Stimulated activated CD8-positive, alpha-beta memory T cell treated with anti-CD3 and anti-CD28 coated beads, Interleukin-12 subunit alpha, Interleukin-12 subunit beta, amount 100 ng/mL, for 24 hours (primary cell): ENCODE results near the gene ZBTB40.

Source experiments
- DNase-seq: peaks from one replicate; pipeline ENCODE4 v3.0.0-alpha.2; 2020; ENCODE audit errors: extremely low read depth

The ZBTB40 gene

DNA sequence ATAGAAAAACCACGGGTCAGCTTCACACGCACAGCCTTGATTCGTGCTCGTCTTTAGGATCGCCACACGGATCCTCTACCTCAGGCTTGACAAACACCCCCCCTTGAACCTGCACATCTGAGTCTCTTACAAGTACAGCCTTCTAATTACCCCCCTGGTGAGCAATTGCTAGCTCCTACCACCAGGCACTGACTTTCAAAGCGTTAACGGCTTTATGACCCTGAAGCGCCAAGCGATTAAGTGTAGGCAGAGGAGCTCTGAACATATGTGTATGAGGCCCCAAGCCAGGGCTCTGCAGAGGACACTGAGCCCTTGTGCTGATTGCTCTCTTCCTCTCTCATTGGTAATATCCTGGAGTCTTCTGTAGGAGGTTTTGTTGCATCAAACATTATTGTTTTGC lies 55.9 kb downstream of the ZBTB40 start:
- DNase-seq = no peak

DNA sequence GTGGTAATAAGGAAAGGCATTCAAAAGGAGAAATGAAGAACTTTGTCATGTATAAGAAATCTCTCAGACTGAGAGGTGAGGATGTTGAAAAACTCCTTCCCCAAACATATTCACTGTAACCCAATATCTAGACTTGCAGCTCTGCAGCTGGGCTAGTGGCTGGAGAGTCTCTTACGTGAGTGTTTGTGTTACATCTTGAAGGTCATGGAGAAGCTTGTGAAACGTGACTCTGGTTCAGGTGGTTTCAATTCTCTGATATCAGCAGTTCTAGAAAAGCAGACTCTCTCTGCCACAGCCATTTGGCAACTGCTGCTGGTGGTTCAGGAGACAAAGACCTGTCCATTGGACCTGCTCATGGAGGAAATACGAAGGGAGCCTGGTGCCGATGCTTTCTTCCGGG lies 56.7 kb downstream of the ZBTB40 start:
- DNase-seq = no peak

DNA sequence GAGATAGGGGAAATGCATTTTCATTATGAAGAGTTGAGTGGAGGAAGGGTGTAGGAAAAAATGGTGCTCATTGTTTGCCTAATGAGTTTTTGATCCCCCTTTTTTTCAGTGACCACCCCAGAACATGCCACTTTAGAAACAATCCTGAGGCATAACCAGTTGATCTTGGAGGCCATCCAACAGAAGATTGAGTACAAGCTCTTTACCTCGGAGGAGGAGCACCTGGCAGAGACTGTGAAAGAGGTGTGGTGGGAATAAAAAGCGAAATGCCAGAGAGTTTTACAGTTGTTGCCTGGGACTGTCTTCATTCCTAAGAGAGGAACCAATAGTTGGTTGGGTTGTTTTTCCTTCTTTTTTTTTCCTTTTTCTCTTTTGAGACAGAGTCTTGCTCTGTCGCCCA lies 57.3 kb downstream of the ZBTB40 start:
- no peak for DNase-seq

DNA sequence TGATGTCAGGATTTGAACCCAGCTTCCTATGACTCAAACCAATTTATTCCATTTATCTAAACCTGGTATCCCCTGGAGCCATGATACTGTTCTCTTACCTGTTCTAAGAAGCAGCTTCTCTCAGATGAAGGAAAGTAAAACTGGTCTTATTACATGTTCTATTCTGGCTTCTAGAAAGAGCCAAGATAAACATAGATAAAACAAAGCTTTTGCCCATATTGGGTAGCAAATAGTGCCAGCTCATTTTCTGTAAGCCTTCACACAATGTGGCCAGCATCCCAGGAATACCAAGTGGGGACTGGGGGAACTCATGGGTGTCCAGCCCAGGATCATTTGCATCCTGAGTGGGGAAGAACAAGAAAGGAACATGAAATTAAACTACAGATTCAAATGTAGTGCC lies 58.2 kb downstream of the ZBTB40 start:
- no peak for DNase-seq

DNA sequence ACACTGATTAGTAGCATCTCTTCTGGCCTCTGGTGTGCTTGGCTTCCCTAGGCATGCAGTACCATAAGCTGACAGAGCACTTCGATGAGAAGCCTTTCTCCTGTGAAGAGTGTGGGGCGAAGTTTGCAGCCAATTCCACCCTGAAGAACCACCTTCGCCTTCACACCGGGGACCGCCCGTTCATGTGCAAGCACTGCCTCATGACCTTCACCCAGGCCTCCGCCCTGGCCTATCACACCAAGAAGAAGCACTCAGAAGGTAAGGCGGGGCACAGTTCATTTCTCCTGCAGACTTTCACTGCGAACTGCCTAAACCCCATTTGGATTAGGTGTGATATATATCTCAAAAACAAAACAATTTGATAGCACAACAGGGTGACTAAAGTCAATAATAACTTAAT lies 61.2 kb downstream of the ZBTB40 start:
- no peak for DNase-seq

DNA sequence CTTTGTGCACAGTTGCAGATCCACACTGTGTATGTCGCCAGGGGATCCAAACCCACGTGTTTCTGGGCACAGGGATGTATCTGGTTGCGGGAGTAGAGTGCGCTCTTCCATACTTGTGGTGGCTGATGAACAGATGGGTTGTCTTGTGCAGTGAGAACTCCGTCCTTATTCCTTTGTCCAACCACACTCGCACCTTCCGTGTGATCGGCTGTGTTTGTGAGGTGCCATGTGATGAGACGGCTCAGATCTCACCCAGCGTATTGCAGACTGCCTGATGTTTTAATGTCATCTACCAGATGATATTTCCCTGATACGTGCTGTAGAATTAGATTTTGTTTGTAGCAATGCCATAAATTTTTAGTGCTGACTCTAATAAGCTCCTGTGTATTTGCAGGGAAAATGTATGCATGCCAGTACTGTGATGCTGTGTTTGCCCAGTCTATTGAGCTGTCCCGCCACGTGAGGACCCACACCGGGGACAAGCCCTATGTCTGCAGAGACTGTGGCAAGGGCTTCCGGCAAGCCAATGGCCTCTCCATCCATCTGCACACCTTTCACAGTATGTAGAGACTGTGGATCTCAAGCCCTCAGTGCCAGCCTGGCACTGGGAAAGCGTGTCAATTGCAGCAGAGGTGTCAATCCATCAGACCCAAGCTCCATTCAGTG lies 65.4 kb downstream of the ZBTB40 start:
- DNase-seq = no peak

DNA sequence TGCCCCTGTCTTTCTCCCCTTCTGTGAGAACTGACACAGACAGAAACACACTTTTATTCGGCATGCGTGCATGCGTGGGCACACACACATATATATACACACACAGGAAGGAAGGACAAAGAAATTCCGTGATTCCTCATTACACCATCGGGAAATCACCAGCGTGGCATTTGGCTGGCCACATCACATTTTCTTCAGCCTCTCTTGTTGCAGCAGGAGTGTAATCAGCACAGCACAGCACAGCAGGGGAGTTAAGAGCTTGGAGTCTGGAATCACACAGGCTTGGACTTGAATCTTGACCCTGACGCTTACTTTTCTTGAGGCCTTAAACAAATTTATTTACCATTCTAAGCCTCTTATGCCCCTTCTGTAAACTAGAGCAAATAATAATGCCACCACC lies 66.3 kb downstream of the ZBTB40 start:
- no peak for DNase-seq

DNA sequence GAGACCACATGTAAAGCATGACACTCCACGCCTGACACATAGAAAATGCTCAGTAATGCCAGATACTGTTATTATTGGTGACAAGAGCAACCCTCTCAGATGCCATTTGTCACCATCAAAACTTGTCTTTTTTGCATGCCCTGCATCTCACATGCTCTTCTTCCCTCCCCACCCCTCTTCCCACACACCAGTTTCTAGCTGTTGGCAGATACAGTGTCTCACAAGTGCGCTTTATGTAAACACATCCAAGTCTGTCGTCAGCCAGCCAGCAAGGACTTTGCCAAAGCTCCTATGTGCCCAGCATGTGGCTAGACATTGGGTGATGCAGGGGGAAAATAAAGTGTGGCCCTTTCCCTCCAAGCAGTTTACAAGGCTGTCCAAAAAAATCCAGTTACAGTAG lies 66.7 kb downstream of the ZBTB40 start:
- DNase-seq = no peak

DNA sequence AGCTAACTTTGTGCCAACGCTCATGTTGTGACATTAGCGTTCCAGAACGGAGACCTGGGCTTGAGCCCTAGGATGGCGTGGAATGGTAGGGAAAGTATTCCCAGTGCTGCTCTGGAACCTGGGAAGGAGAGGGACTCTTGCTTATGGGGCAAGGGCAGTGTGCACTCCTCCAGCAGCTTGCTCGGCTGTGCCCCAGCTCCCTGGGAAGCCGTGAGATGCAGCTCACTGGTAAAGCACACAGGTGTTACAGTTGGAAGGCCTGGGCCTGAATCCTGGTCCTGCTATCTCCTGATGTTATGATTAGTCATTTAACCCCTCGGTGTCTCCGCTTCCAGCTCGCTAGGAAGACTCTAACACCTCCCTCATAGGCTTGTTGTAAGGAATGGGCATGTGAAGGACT lies 69.2 kb downstream of the ZBTB40 start:
- no peak for DNase-seq

DNA sequence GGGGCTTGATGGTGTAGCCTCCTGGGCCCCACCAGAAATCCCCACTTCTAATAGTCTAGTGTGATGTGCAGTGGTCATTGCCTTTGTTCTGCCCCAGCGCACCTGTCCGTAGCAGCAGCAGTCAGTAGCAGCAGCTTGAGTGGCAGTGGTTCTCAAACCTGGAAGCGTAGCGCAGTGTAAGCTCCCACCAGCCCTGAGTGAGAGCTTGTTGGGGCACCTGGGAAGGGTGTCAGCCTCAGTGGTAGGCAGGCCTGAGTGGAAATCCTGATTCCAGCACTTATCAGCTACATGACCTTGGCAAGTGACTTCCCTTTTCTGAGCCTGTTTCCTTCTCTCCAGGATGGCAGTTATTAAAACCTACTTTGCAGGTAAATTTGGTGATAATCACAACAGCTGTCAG lies 70.0 kb downstream of the ZBTB40 start:
- no peak for DNase-seq

DNA sequence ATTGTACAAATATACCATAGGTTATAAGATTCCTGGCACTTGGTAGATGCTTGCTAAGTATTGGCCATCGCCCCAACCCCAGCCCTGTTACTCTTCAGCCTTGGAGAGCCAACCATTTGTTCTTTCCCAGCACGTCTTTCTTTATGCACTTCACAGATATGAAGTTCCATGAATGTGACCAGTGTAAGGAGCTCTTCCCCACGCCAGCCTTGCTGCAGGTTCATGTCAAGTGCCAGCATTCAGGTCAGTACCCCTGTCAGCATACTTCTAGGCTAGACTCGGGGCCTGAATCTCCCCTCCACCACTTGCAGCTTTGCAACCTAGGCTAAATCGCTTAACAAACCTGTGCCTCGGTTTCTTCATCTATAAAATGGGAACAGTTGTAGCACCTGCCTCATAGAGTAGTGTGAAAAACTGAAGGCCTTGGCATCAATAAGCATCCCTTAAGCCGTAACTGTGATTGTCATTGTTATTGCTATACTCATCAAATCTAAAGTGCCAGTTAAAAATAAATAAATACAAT lies 70.6 kb downstream of the ZBTB40 start:
- DNase-seq = no peak

DNA sequence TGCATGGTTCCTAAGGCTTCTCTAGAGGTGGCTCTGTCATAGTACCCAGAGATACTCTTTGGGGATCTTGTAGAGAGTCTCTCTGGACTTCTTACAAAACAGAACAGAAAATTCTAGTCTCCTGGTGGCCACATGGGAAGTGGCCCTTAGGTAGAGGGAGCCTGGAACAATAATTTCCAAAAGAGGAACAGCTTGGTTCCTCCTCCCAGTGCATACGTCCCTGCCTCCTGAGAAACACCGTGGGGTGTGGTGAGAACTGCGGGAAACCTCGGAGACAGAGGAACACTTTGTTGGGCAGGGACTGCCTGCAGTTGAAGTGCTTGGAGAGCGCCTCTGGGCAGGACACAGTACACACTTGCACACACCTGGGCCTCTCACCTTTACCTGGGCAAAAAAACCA lies 72.8 kb downstream of the ZBTB40 start:
- DNase-seq = no peak

DNA sequence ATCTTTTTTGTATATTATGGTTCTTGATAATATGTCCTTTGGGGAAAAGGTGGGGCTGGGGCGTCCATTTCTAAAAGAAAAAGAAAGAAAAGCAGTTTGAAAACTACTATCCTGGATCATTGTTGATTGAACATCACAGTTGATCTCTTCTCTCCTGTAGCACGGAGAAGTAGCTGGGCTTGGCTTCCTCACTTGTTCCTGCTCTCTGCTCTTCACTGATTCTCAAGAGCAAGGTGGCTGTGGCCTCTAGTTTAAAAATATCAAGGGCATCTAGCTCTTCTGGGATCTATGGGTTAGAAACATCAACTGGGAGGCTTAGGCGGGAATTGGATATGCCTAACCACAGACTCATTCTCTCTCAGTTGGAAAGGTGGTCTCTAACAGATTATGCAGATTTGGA lies 73.6 kb downstream of the ZBTB40 start:
- DNase-seq = no peak

DNA sequence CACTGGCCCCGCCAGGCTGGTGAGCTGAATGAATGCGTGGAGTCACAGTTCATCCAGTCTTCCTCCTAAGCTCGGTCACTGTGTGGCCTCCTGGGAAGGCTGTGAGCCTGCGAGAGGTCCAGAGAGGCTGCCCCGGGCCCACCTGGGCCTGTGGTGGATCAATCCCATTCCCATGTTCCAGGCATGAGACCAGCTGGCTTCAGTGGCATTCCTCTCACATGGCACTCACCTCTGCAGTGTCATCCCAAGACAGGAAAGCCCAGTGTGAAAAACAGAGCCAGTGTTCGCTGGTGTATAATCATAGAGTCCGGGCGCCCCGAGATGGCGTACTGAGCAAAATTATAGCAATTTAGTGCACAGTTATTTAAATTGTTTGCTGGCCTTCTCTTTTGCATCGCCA lies 74.0 kb downstream of the ZBTB40 start:
- DNase-seq = no peak

DNA sequence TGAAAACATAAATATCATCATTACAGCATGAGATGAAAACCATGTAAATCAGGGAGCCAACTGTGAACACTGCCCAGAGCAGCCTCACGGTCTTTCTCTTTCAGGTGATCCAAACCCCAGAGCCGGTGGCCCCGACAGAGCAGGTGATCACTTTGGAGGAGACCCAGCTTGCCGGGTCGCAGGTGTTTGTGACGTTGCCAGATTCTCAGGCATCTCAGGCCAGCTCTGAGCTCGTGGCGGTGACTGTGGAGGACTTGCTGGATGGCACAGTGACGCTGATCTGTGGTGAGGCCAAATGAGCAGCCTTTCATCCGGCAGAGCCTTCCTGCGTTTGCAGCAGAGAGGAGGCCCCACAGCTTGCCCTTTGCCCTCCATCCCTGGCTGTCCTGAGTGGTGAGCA lies 74.4 kb downstream of the ZBTB40 start:
- DNase-seq = no peak

DNA sequence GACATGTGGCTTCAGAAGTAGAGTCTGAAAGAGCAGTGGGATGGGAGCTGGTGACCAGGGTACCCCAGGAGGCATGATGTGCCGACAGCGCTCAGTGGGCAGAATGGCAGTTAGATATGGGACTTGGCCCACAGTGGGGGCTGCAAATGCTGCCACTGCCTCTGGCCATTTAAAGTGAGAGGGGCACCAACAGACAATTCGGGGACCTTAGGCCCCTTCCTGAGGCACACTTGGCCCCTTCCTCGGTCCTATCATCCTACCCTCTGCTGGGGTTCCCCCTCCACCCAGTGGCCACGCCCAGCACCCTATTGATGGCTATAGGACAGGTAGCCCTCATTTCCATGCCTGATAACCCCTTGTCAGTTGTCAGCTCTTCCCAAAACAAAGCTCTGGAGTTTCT lies 75.0 kb downstream of the ZBTB40 start:
- DNase-seq = no peak

DNA sequence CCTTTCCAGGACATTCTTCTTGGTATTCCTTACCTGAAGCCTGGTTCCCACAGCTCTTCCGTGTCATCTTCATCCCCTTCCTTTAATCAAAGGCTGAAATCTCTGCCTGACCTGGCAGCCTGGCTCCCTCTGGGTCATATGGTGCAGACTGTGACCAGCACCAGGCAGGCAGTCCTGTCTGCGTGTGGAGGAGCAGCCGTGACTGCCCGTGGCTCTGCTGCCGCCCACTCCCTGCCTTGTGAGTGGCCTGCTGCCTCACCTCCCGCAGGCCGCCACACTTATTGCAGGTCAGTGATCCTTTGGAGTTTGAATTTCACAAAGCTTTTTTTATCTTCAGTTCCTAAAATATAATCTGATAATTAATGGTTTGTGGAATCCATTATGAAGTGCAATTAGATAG lies 75.5 kb downstream of the ZBTB40 start:
- no peak for DNase-seq

DNA sequence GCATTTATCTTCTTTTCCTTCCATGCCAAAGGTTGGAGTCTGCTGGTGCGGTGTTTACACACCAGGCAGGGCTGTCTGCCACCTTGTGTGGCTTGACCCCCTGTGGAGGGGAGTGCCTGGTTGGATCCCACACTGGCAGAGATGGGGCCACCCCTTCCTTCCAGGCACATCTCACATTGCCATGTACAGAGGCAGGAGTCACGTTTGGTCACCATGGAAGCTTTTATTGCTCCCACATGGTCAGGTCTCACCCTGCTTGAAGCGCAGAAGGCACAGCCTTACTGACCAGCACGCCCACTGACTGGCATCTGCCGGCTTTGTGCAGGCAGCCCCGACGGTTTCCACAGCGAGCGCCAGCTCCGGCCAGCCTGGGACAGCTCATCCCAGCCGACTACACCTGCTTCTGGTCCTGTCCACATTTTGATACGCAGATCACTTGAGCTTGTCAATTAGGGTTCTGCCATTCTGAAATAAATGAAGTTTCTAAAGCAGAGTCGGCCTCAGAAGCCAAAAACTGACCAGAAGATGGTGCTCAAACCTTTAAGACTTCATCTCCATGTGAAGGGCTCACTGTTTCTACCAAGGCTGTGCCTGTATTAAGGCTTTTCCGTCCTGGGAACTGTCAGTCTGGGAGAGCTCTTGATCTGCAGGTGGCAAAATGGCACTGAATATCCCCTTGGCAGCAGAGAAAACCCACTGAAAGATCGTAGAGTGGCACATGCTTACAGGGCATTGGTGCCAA lies 76.1 kb downstream of the ZBTB40 start:
- no peak for DNase-seq

DNA sequence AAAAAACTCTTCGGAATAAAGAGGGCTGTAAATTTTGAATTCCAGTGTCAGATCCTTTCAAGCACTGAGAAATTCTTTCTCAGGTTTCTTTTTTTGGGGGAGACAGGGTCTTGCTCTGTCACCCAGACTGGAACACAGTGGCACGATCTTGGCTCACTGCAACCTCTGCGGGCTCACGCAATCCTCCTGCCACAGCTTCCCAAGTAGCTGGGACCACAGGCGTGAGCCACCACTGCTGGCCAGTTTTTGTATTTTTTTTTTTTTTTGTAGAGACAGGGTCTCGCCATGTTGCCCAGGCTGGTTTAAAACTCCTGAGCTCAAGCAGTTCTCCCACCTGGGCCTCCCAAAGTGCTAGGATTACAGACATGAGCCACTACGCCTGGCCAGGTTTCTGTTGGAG lies 76.8 kb downstream of the ZBTB40 start:
- DNase-seq = no peak

DNA sequence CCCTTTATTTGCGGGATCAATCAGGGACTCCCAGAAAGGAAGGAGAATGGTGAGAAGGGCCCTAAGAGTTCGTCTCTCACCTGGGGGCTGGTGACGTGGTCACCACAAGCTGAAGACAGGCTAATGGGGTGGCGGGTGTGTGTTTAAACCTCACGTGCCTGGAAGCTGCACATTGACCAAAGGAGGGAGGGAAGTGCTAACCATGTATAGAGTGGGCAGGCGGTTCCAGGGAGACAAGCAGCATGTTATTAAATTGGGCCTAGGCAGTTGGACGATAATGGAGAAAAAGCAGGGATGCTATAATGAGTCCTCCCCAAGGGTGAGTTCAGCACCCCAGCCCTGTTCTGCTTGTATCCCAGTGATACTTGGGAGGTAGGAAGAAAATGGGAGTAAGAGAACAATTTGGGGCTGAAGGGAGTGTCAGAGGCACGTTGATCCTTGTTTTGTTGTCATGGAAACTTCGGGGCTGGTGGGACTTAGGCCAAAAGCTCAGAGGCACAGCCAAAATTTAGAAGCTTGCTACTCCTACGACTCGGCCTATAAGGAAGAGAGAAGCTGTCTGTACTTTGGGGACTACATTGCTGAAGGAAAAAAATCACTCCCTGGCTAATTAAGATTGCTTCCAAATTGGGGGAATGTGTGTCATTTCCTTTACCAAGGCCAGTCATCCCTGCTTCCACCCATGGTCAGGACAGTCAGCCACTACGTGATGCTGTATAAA lies 78.4 kb downstream of the ZBTB40 start:
- DNase-seq = no peak

DNA sequence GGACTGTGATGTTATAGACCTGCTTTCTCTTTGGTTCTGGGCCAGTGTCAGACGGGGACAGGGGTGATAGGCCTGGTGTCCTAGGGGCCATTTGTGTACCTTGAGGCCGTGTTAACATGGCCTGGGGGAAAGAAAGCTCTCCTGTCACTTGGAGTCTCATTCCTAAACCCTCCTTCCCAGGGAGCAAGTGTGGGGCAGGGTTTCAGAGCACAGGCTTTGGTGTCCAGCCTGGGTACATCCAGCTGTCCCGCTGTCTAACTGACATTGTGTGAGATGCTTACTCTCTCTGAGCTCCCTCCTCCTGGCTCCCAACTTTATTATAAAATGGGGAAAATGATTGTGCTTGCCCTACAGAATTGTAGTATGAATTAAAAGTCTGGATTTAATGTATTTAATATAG lies 79.1 kb downstream of the ZBTB40 start:
- DNase-seq = no peak

DNA sequence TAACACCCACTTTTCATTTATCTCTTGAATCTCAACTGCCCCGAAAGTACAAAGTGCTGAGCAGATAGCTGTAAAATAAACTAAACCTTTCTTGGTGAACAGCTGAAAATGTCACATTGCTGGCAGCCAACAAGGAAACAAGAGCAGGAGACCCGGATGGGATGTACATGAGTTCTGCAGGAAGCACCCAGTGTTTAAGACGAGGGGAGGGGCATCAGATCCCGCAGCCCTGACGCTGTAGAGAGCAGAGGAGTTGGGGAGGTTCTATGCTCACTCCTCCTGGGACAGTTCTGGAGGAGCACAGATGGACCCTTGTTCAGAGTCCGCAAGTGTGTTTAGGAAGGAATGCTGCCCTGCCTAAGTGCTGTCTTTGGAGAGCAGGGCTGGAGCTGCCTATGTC lies 79.6 kb downstream of the ZBTB40 start:
- DNase-seq = no peak
